ENCODE results near the gene CRHR1. TPM values are rescaled to one million over a fixed set of nuclear protein-coding genes. Genes with fewer than 3 reads are reported as not detected.

CRHR1 gene
- total RNA-seq, 4 donors from 2014 or later: not detected

GRCh38 chr17:45785480-45786193 is 1.5 kb downstream of the CRHR1 start:
- H3K4me3 ChIP-seq: peak overlapping the region in 1 of 4 donors; percentile 53
- no peaks in the 10 kb centered on the region for H3K9me3 ChIP-seq
- no peaks in the 10 kb centered on the region for H3K36me3 ChIP-seq
- no peak overlapping the region for H3K27ac ChIP-seq
- intact Hi-C loops (cut with DNase I; ENCODE audit: low total_unique reads) (no loop called here), in situ Hi-C loops (cut with MboI; ENCODE audit: low pct_ligation_motif_present in 1 of 4, low pct_unique_long_range_greater_than_20kb in 1 of 4, low sequenced_read_pairs in 3 of 4) (no loop called here)
- 32 to 35% methylated on average over 8 to 28 of the region's 28 CpGs for WGBS, 2 donors (ENCODE audit: low coverage in 1 of 2)
- H3K27me3 ChIP-seq: peaks cover 95% of the 10 kb centered on the region
- peaks cover 8 to 24% (median 23%) of the 10 kb centered on the region in 4 donors for H3K4me1 ChIP-seq
- DNase-seq: no peak
- no peak for TF ChIP-seq CTCF (IDR thresholded peaks at IDR 0.05)
- TF ChIP-seq EP300 (IDR thresholded peaks at IDR 0.05; ENCODE audit: low read depth): no peak
- TF ChIP-seq POLR2A (IDR thresholded peaks at IDR 0.05): no peak
- no peak for TF ChIP-seq POLR2AphosphoS5 (IDR thresholded peaks at IDR 0.05)

GRCh38 chr17:45786349-45786748 is 2.2 kb downstream of the CRHR1 start:
- no peak for DNase-seq
- in situ Hi-C loops (cut with MboI; ENCODE audit: low pct_ligation_motif_present in 1 of 4, low pct_unique_long_range_greater_than_20kb in 1 of 4, low sequenced_read_pairs in 3 of 4) (no loop called here), intact Hi-C loops (cut with DNase I; ENCODE audit: low total_unique reads) (no loop called here)
- Histone ChIP-seq H3K4me3 (no peak overlapping the region), H3K27me3 (peaks cover 97% of the 10 kb centered on the region), H3K4me1 (peaks cover 8 to 24% (median 23%) of the 10 kb centered on the region in 4 donors), H3K27ac (no peak overlapping the region), H3K9me3 (no peaks in the 10 kb centered on the region), H3K36me3 (no peaks in the 10 kb centered on the region)
- WGBS, 2 donors (ENCODE audit: low coverage in 1 of 2): 75 to 86% methylated on average over 2 to 3 of the region's 3 CpGs
- TF ChIP-seq CTCF (IDR thresholded peaks at IDR 0.05) (no peak), POLR2A (IDR thresholded peaks at IDR 0.05) (no peak), POLR2AphosphoS5 (IDR thresholded peaks at IDR 0.05) (no peak), EP300 (IDR thresholded peaks at IDR 0.05; ENCODE audit: low read depth) (no peak)

DNA sequence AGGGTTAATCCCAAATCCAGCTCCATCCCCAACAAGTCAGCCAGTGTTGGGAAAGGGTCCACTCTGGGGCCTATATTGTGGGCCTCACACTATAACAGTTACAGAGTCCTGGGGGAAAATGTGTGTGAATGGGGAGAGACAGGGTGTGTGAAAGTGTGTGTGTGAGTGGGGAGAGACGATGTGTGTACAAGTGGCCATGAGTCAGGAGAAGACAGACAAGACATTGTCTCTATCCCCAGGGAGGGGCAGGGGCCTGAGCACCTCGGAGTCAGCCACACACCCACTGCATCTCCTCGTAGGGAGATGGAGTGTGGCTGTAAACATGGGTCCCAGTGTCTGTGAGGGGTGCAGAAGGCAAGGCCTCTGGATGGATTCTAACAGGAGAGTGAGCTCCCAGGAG is 2.9 kb downstream of the CRHR1 start:
- Histone ChIP-seq H3K9me3 (no peaks in the 10 kb centered on the region), H3K36me3 (no peaks in the 10 kb centered on the region), H3K27me3 (peaks cover 97% of the 10 kb centered on the region), H3K4me3 (no peak overlapping the region), H3K4me1 (peaks cover 8 to 24% (median 23%) of the 10 kb centered on the region in 4 donors), H3K27ac (no peak overlapping the region)
- 16 to 39% methylated on average over 3 of the region's 3 CpGs for WGBS, 2 donors (ENCODE audit: low coverage in 1 of 2)
- TF ChIP-seq POLR2AphosphoS5 (IDR thresholded peaks at IDR 0.05) (no peak), EP300 (IDR thresholded peaks at IDR 0.05; ENCODE audit: low read depth) (no peak), POLR2A (IDR thresholded peaks at IDR 0.05) (no peak), CTCF (IDR thresholded peaks at IDR 0.05) (no peak)
- intact Hi-C loops (cut with DNase I; ENCODE audit: low total_unique reads): no loop called here
- in situ Hi-C loops (cut with MboI; ENCODE audit: low pct_ligation_motif_present in 1 of 4, low pct_unique_long_range_greater_than_20kb in 1 of 4, low sequenced_read_pairs in 3 of 4): no loop called here
- no peak for DNase-seq

- H3K4me3 ChIP-seq: no peak overlapping the region
- in situ Hi-C loops (cut with MboI; ENCODE audit: low pct_ligation_motif_present in 1 of 4, low pct_unique_long_range_greater_than_20kb in 1 of 4, low sequenced_read_pairs in 3 of 4): no loop called here
- no peak overlapping the region for H3K27ac ChIP-seq
- WGBS, 2 donors (ENCODE audit: low coverage in 1 of 2): 52 to 60% methylated on average over 1 to 11 of the region's 11 CpGs
- no peak for DNase-seq
- H3K27me3 ChIP-seq: peaks cover 99% of the 10 kb centered on the region
- no peak for TF ChIP-seq POLR2AphosphoS5 (IDR thresholded peaks at IDR 0.05)
- no peak for TF ChIP-seq EP300 (IDR thresholded peaks at IDR 0.05; ENCODE audit: low read depth)
- TF ChIP-seq CTCF (IDR thresholded peaks at IDR 0.05): no peak
- TF ChIP-seq POLR2A (IDR thresholded peaks at IDR 0.05): no peak
- no peaks in the 10 kb centered on the region for H3K9me3 ChIP-seq
- H3K36me3 ChIP-seq: no peaks in the 10 kb centered on the region
- peaks cover 8 to 24% (median 23%) of the 10 kb centered on the region in 4 donors for H3K4me1 ChIP-seq
- intact Hi-C loops (cut with DNase I; ENCODE audit: low total_unique reads): no loop called here
These were observed 3.5 kb downstream of the CRHR1 start for GRCh38 chr17:45787656-45788055.
